Activated T-helper 2 cell treated with anti-CD3 and anti-CD28 coated beads, Interferon-gamma antibody, Interleukin-2, Interleukin-4, amounts not matched to agents 10 μg/mL and 5 μg/mL and 100 μg/mL, durations not matched to agents 14 hours and 24 hours and 36 hours (primary cell): ENCODE measurements around the gene TSPAN2. TPM values are rescaled to one million over a fixed set of nuclear protein-coding genes. Genes with fewer than 3 reads are reported as not detected.

Source experiments
- DNase-seq: peaks from one replicate; pipeline ENCODE4 v3.0.0; 2021; ENCODE audit warnings: low spot score
- H3K27ac Mint-ChIP-seq: one replicate; pipeline ENCODE4 v1.8.0; 2021; ENCODE audit warnings: mixed read lengths
- H3K27me3 Mint-ChIP-seq: one replicate; pipeline ENCODE4 v1.8.0; 2021; ENCODE audit warnings: low read depth, mixed read lengths
- H3K36me3 Mint-ChIP-seq: one replicate; pipeline ENCODE4 v1.8.0; 2021; ENCODE audit warnings: low read depth, mixed read lengths
- H3K4me1 Mint-ChIP-seq: one replicate; pipeline ENCODE4 v1.8.0; 2021; ENCODE audit warnings: low read depth, mixed read lengths
- H3K4me3 Mint-ChIP-seq: one replicate; pipeline ENCODE4 v1.8.0; 2021; ENCODE audit warnings: low read depth, mild to moderate bottlenecking, moderate library complexity, mixed read lengths
- H3K9me3 Mint-ChIP-seq: one replicate; pipeline ENCODE4 v1.8.0; 2021; ENCODE audit warnings: mixed read lengths
- intact Hi-C: fragments of 100-400 bp; cut with micrococcal nuclease; formaldehyde crosslinking; loops from one replicate; pipeline ENCODE4 v1.15.1; 2023
- total RNA-seq: library from RNA; stranded (reverse); gene quantifications from 2 replicates; pipeline ENCODE4 v1.2.3, GENCODE V29; 2022

The TSPAN2 gene
- total RNA-seq, 1 donor from 2014 or later: 0.27 TPM

DNA sequence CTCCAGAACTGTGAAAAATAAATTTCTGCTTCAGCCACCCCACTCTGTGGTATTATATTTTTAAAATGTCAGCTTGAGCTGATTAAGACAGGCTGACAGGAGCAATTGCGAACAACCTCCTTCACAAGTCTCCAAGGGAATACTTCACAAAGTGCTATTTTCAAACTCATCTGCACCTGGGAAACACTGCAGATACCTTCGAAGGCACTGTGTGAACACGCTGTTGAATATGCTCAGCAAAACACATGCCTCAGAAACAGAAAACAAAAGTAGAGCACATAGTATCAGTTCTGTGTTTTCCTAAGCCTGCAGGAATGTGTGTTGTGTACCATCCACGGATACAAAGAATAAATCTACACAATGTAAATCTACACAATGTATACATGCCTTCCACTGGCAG is 10.6 kb downstream of the TSPAN2 start:
- Mint-ChIP-seq H3K27me3 (peaks cover 32% of the 10 kb centered on the region), H3K27ac (no peak overlapping the region), H3K36me3 (no peaks in the 10 kb centered on the region)

DNA sequence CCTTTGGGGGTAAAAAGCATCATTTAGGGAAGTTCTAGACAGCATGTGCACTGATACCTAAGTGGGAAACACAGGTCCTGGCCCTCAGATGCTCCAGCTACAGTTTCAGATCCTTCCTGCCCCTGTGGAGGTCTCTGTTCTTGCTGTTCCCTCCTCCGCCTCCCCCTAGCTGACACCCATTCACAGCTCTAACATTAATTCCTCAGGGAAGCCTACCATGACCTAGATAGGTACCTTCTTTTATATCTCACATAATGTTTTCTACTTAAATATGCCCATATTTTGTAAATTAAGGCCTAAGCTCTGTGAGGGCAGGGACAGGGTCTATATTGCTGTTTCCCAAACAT is 11.3 kb downstream of the TSPAN2 start:
- Mint-ChIP-seq H3K36me3 (no peaks in the 10 kb centered on the region), H3K27ac (no peak overlapping the region), H3K27me3 (peaks cover 28% of the 10 kb centered on the region), H3K9me3 (no peaks in the 10 kb centered on the region), H3K4me3 (no peak overlapping the region), H3K4me1 (peaks cover 13% of the 10 kb centered on the region)
- intact Hi-C loops: no loop called here
- no peak for DNase-seq

More for the DNA sequence above, 10.6 kb downstream of the TSPAN2 start:
- intact Hi-C loops: no loop called here
- DNase-seq: no peak
- H3K4me3 Mint-ChIP-seq: no peak overlapping the region
- H3K4me1 Mint-ChIP-seq: peaks cover 8% of the 10 kb centered on the region
- no peaks in the 10 kb centered on the region for H3K9me3 Mint-ChIP-seq

DNA sequence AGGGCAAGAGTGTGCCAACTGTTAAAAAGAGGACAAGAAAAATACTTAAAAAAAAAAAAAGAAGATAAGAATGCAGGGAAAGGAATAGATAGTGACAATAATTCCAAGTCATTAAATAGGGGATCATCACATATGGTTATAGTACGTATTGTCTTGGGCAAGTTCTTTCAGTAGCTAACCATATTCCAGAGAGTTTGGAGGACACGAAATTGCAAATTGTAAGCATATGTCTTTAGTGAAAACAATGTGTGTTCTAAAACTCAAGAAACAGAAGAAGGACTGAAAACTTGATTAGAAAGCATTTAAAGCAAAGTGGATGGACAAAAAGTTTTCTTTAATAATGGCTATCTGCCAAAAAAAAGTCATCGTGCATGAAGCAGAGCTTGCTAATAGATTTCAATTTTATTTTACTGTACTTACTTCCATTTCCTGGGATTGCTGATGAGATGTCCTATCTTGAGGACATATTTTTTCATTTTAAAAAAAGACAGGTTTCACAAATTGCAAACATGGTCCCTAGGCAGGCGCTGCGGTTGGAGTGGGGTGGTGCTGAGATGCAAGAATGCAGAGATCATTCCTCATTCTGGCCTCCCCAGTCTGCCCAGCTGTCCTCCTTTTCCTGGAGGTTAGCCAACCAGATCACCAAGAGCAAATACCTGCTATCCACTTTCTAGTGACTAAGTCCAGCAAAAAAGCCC is 11.9 kb downstream of the TSPAN2 start:
- no peaks in the 10 kb centered on the region for H3K9me3 Mint-ChIP-seq
- no peak for DNase-seq
- H3K27me3 Mint-ChIP-seq: peaks cover 24% of the 10 kb centered on the region
- no peaks in the 10 kb centered on the region for H3K36me3 Mint-ChIP-seq
- H3K4me1 Mint-ChIP-seq: peaks cover 13% of the 10 kb centered on the region
- H3K4me3 Mint-ChIP-seq: no peak overlapping the region
- intact Hi-C loops: no loop called here
- no peak overlapping the region for H3K27ac Mint-ChIP-seq

DNA sequence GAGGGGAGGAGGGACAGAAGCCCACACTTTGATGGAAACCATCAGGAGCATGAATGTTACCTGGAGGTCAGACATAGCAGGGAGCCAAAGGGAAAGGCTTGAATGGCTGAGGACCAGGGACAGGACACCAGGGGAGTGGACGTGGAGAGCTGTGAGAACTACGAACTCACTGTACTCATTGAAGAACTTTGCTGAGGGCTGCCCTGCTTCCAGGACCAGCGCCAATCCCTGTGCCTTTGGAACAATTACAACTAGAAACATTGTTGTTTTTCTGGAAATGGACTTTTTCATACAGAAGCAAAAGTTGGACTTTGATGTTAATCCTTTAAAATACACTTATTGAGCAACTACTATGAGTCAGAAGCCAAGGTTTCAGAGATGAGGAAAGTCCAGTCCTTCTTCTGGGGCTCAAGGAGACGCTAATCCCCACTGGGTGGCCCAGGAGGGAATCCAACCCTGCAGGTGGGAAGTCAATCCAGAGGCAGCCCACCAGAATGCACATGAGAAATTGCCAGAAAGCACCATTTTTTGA is 12.9 kb downstream of the TSPAN2 start:
- Mint-ChIP-seq H3K27me3 (peaks cover 22% of the 10 kb centered on the region), H3K27ac (no peak overlapping the region), H3K4me1 (peaks cover 19% of the 10 kb centered on the region), H3K36me3 (no peaks in the 10 kb centered on the region), H3K9me3 (no peaks in the 10 kb centered on the region), H3K4me3 (no peak overlapping the region)
- intact Hi-C loops: no loop called here
- DNase-seq: no peak

DNA sequence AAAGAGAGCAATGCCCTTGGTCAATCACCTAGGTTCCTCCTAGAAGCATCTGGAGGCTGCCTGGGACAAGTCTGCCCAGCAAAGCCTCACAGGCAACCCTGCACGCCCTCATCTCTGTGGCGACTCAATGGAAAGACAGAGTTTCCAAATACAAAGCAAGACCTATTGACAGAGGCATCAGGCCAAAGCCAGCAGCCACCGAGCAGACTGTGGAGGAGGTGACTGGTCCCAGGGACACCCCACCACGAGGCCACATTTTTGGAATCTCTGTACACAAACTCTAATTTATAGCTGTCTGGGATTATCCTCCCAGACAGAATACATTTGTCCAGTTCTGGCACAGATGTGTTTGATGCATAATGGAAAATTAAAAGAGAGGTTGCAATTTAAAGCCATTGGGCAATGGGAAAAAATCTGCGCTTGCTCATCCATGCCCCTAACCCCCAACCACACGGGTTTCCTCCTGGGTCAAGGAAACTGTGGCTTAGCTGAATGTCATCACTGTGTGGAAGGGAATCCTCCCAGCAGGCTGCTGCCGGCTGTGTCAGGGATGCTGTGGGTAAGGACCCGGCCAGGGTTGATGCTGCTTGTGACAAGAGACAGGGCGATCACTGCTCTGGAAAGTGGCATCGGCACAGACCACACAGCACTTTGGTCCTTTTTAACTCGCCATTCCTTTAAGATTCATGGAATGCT is 14.3 kb downstream of the TSPAN2 start:
- Mint-ChIP-seq H3K36me3 (no peaks in the 10 kb centered on the region), H3K27ac (no peak overlapping the region), H3K27me3 (peaks cover 16% of the 10 kb centered on the region), H3K4me3 (no peak overlapping the region), H3K9me3 (no peaks in the 10 kb centered on the region), H3K4me1 (peaks cover 29% of the 10 kb centered on the region)
- intact Hi-C loops: no loop called here
- no peak for DNase-seq

DNA sequence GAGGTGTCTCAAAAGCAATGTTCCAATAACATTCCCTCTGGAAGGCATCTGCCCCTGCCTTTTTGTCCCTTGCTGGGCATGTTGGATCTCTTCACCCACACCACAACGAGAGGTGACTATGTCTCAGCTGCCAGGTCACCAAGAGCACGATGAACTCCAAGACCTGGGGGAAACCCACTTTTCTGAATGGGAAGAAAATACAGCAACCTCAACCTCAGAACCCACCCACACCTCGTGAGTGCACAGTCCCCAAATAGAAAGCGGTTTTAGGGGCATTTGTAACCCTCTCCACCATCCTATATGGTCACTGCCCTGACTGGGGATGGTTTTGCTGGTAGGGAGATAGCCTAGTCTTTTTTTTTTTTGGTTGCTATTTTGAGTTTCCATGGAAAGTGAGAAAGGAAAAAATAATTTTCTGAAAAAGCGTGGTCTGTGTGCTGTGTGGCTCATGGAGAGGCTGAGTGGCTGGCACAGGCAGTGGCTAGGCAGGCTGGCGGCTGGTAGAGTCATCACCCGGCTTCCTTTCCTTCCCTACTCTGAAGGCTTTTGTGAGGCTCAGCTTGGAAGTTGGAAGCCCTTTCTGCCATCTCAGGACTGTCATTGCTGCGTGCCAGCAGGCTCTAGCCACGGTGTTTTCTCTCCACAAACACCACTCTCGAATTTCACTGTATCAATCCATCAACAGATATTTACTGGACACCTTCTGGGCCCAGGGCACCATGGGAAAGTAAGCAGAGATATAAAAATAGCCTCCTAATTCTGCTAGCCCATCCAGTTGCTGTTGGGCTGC is 15.8 kb downstream of the TSPAN2 start:
- no peak for DNase-seq
- H3K27ac Mint-ChIP-seq: no peak overlapping the region
- no peaks in the 10 kb centered on the region for H3K9me3 Mint-ChIP-seq
- no peak overlapping the region for H3K4me3 Mint-ChIP-seq
- H3K36me3 Mint-ChIP-seq: no peaks in the 10 kb centered on the region
- peaks cover 12% of the 10 kb centered on the region for H3K27me3 Mint-ChIP-seq
- intact Hi-C loops: no loop called here
- H3K4me1 Mint-ChIP-seq: peaks cover 34% of the 10 kb centered on the region

DNA sequence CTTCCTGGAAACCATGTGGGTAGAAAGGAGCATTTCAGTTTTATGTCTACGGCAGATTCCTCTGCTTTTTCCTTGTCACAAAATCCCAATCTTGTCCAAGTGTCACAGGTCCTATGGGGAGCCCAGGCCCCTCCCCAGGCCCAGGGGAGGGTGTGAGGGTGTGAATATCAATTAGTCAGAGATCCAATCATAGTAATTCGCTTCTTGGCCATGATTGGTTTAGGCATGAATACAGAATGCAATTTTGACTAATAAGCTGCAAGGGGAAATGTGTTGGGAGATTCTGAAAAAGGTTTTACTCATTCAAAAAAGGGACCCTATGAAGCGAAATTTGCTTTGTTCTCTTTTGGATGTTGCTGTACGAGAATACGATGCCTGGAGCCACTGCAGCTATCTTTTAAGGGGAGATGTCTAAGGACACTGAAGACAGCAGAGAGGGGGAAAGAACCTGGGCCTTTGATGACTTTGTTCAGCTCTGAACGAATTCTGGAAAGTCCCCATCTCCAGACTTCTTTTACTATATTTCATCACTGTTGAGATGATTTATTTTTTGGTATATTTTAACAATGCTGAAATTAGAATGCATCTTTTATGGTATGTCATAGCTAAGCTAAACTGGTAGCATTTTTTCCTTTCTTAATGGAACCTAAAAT is 18.2 kb downstream of the TSPAN2 start:
- Mint-ChIP-seq H3K27ac (no peak overlapping the region), H3K9me3 (no peaks in the 10 kb centered on the region), H3K27me3 (peaks cover 10% of the 10 kb centered on the region), H3K36me3 (no peaks in the 10 kb centered on the region), H3K4me3 (no peak overlapping the region), H3K4me1 (peaks cover 34% of the 10 kb centered on the region)
- DNase-seq: no peak
- intact Hi-C loops: loop anchor here (1.0 kb wide), 1 partner anchor 8 kb away; no protein-coding TSS in a partner anchor

DNA sequence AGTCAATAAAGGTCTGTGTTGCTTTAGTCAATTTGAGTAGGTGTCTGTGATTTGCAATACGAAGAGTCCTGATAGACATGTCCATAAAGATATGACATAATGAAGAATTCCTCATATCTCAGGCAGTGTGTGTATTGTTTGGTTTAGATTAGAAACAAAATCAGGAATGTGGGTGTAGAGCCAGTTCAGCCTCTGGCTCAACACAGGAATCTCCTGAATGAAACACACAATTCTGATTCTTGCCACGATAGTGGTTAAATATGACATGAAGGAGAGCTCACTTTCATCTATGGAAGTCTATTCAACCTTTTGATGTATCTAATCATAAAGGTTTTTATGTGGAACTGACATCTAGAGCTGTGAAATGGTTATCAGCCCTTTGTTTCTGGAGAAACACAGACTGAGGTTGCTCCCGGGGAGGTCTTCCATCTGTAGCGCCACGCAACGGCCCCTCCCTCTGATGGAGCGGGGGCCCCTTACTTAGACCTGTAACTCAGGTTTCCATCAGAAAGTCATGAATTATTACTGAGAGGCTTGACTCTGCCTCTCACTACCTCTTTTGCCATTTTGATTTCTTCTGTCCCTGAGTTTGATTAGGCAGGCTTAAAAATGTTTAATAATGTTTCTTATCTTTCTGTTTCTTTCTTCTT is 19.5 kb downstream of the TSPAN2 start:
- Mint-ChIP-seq H3K27ac (no peak overlapping the region), H3K4me1 (peaks cover 32% of the 10 kb centered on the region), H3K9me3 (no peaks in the 10 kb centered on the region), H3K4me3 (no peak overlapping the region), H3K36me3 (no peaks in the 10 kb centered on the region), H3K27me3 (peaks cover 4% of the 10 kb centered on the region)
- DNase-seq: no peak
- intact Hi-C loops: no loop called here

DNA sequence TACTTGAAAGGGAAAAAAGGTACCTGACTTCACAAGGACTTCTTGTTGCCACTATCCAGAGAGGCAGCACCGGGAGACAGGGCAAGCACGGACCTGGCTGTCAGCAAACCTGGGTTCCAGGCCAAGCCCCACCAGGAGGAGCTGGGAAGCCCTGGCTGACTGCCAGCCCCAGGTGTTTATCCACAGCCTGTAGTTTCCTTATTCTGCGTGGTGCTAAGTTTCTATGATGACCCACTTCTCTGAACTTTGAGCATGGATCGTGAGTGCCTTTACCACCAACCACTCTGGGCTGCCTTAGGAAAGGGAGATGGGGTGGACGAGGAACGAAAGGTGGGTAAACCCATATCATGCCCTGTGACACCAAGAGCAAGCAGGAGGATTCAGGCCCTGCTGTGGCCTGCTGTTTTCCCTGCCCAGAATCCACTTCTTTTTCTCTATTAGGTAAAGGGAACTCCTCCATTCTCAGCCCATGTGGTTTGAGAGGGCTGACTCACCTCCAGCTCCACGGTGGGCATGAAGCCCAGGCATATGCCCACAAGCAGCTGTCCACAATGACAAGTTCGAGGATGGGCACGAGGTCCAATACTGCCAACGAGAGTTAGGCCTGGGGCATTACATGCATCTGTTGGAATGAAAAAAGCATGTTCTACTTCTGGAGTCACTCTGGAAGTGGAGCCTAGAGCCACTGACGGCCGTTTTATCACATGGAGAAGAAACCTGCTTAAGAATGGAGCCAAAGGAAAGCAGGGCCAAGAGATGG is 20.3 kb downstream of the TSPAN2 start:
- no peak overlapping the region for H3K27ac Mint-ChIP-seq
- no peaks in the 10 kb centered on the region for H3K9me3 Mint-ChIP-seq
- H3K4me1 Mint-ChIP-seq: peaks cover 38% of the 10 kb centered on the region
- H3K36me3 Mint-ChIP-seq: no peaks in the 10 kb centered on the region
- H3K4me3 Mint-ChIP-seq: no peak overlapping the region
- intact Hi-C loops: no loop called here
- H3K27me3 Mint-ChIP-seq: no peaks in the 10 kb centered on the region
- DNase-seq: no peak

DNA sequence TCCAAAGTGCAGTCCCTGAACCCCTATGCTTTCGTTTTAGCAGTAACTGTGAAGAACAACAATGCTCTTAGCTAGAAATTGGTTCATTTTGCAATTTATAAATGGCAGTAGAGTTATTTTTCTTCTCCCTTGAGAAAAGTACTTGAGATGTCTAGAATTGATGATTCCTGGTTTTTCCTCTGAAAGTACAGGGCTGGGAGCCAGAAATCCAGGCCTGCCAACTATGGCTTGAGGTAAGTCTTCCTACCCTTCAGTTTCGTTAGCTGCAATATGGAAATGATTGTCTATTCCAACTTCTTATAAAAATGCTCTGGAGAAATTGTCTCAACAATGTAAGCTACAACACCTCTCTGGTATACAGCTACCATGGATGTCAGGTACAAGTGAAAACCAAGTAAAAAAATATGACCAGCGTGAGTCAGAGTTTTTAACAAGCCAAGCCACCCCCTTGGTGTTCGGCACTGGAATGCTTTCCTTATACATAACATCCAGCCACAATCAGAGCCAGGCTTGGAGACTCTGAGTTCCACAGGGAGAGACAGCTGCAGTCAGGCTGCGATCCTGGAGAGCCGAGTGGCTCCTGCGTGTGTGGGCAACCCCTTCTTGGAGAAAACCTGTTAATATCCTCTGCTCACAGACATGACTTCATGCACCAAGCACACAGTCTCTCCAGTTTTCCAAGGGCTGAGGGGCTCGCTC is 22.0 kb downstream of the TSPAN2 start:
- Mint-ChIP-seq H3K4me1 (peaks cover 48% of the 10 kb centered on the region), H3K36me3 (peaks cover 4% of the 10 kb centered on the region), H3K4me3 (no peak overlapping the region), H3K9me3 (peaks cover 7% of the 10 kb centered on the region), H3K27ac (no peak overlapping the region), H3K27me3 (no peaks in the 10 kb centered on the region)
- intact Hi-C loops: no loop called here
- no peak for DNase-seq

DNA sequence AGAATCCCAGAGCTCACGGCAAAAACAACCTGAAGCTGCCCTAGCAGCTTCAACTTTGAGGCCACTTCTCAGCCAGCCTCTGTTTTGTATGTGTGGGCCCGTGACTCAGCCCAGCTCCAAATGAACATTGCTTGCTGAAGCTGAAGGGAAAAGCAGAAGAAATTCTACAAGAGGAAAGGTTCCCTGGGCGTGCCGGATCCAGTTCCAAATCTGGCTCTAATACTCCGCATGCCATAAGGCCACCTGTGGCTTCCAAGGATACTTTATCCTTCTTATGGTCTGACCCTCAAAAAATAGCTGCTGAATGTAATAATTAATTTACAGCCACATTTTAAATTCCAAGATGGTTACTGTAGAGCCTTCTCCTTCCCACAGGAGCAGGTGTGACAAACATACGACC is 24.3 kb downstream of the TSPAN2 start:
- H3K9me3 Mint-ChIP-seq: peaks cover 7% of the 10 kb centered on the region
- H3K4me3 Mint-ChIP-seq: no peak overlapping the region
- H3K36me3 Mint-ChIP-seq: peaks cover 4% of the 10 kb centered on the region
- DNase-seq: no peak
- H3K27ac Mint-ChIP-seq: no peak overlapping the region
- intact Hi-C loops: no loop called here
- peaks cover 41% of the 10 kb centered on the region for H3K4me1 Mint-ChIP-seq
- H3K27me3 Mint-ChIP-seq: no peaks in the 10 kb centered on the region
